ENCODE results near the gene MAST2. TPM values are rescaled to one million over a fixed set of nuclear protein-coding genes. Genes with fewer than 3 reads are reported as not detected.

Gene MAST2
- total and polyA plus RNA-seq, 2 of the 13 experiments (the other 11 are each of a cell fraction or from before 2014, with no cell fraction given) = 15.3 to 23.0 TPM

DNA sequence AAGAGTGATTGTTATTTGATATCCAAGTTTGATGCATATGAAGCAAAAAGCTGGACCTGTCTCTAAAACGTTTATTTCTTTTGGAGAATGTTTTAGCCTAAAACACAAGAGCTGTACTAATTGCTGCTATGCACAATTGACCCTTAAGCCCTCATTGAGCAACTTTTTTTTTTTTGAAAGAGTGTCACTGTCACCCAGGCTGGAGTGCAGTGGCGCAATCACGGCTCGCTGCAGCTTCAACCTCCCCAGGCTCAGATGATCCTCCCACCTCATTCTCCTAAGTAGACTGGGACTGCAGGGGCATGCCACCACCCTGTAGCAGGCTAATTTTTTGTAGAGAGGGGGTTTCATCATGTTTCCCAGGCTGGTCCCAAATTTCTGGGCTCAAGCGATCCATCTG, 199.9 kb downstream of the MAST2 start (continued):
- TF ChIP-seq ARID5B (CRISPR knock-in tag; IDR thresholded peaks at IDR 0.05) (peak; percentile 48), ZNF225 (CRISPR knock-in tag; IDR thresholded peaks at IDR 0.05) (no peak), TBX2 (CRISPR knock-in tag; IDR thresholded peaks at IDR 0.05; ENCODE audit: borderline replicate concordance) (peak; percentile 76), REXO4 (CRISPR knock-in tag; IDR thresholded peaks at IDR 0.05; ENCODE audit: borderline replicate concordance) (no peak), GATAD2A (CRISPR knock-in tag; IDR thresholded peaks at IDR 0.05) (peak; percentile 68), SIN3B (IDR thresholded peaks at IDR 0.05; ENCODE audit: low read length) (no peak), NONO (IDR thresholded peaks at IDR 0.05) (no peak), NONO (CRISPR knock-in tag; conservative IDR thresholded peaks at IDR 0.05) (no peak), KLF12 (CRISPR knock-in tag; IDR thresholded peaks at IDR 0.05; ENCODE audit: borderline replicate concordance) (no peak), ZFP41 (CRISPR knock-in tag; IDR thresholded peaks at IDR 0.05; ENCODE audit: borderline replicate concordance) (no peak), AFF4 (CRISPR knock-in tag; IDR thresholded peaks at IDR 0.05) (no peak), XRCC5 (optimal IDR thresholded peaks at IDR 0.05; ENCODE audit: low read length) (peak; percentile 34), TEAD2 (CRISPR knock-in tag; IDR thresholded peaks at IDR 0.05) (no peak), GZF1 (CRISPR knock-in tag; IDR thresholded peaks at IDR 0.05) (no peak), CBX5 (CRISPR knock-in tag; IDR thresholded peaks at IDR 0.05; ENCODE audit: borderline replicate concordance) (no peak), ZNF563 (CRISPR knock-in tag; IDR thresholded peaks at IDR 0.05) (no peak), MXI1 (IDR thresholded peaks at IDR 0.05; ENCODE audit: borderline replicate concordance, low read depth, low read length) (no peak), SPEN (CRISPR knock-in tag; IDR thresholded peaks at IDR 0.05; ENCODE audit: low read depth) (no peak), ZBTB42 (CRISPR knock-in tag; IDR thresholded peaks at IDR 0.05) (no peak)
- TF ChIP-seq, protein P1, sequence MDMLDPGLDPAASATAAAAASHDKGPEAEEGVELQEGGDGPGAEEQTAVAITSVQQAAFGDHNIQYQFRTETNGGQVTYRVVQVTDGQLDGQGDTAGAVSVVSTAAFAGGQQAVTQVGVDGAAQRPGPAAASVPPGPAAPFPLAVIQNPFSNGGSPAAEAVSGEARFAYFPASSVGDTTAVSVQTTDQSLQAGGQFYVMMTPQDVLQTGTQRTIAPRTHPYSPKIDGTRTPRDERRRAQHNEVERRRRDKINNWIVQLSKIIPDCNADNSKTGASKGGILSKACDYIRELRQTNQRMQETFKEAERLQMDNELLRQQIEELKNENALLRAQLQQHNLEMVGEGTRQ (IDR thresholded peaks at IDR 0.05; ENCODE audit: low read depth, low read length) = no peak
- TF ChIP-seq, protein P1 (CRISPR knock-in tag; IDR thresholded peaks at IDR 0.05; ENCODE audit: borderline replicate concordance) = no peak
- TF ChIP-seq, protein P2, sequence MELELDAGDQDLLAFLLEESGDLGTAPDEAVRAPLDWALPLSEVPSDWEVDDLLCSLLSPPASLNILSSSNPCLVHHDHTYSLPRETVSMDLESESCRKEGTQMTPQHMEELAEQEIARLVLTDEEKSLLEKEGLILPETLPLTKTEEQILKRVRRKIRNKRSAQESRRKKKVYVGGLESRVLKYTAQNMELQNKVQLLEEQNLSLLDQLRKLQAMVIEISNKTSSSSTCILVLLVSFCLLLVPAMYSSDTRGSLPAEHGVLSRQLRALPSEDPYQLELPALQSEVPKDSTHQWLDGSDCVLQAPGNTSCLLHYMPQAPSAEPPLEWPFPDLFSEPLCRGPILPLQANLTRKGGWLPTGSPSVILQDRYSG (CRISPR knock-in tag; IDR thresholded peaks at IDR 0.05) = no peak

All from HepG2 (cell line).